ENCODE measurements around the gene SSMEM1. TPM values are rescaled to one million over a fixed set of nuclear protein-coding genes. Genes with fewer than 3 reads are reported as not detected.
"Not testable (repeated sequence)": the region's sequence is repeated elsewhere in the genome, so short reads cannot be mapped to it uniquely, and the experiment has no call there.

SSMEM1 gene
- total RNA-seq, 1 donor from 2014 or later, result not detected

GRCh38 chr7:130213828-130214227 is 6.2 kb downstream of the SSMEM1 start:
- DNase-seq, result no peak

- no peak for DNase-seq
These were observed 8.4 kb downstream of the SSMEM1 start for GRCh38 chr7:130216025-130216424.

- no peak for DNase-seq
These were observed 9.1 kb downstream of the SSMEM1 start for GRCh38 chr7:130216750-130217149.

- no peak for DNase-seq
These were observed 11.4 kb downstream of the SSMEM1 start for GRCh38 chr7:130218806-130219620.

GRCh38 chr7:130219871-130220270 is 12.2 kb downstream of the SSMEM1 start:
- no peak for DNase-seq

- no peak for DNase-seq
These were observed 14.1 kb downstream of the SSMEM1 start for GRCh38 chr7:130221746-130222145.

- DNase-seq, result no peak
These were observed 16.0 kb downstream of the SSMEM1 start for GRCh38 chr7:130223646-130224045.

GRCh38 chr7:130224210-130224609 is 16.6 kb downstream of the SSMEM1 start:
- no peak for DNase-seq

- DNase-seq, result not testable (repeated sequence)
These were observed 17.3 kb downstream of the SSMEM1 start for GRCh38 chr7:130224923-130225322.

- DNase-seq, result no peak
These were observed 18.7 kb downstream of the SSMEM1 start for GRCh38 chr7:130226333-130226732.

GRCh38 chr7:130227883-130228575 is 20.4 kb downstream of the SSMEM1 start:
- DNase-seq, result no peak

GRCh38 chr7:130228840-130229502 is 21.3 kb downstream of the SSMEM1 start:
- no peak for DNase-seq

GRCh38 chr7:130229981-130230380 is 22.3 kb downstream of the SSMEM1 start:
- DNase-seq, result not testable (repeated sequence)

- DNase-seq, result no peak
These were observed 24.1 kb downstream of the SSMEM1 start for GRCh38 chr7:130231792-130232191.

- no peak for DNase-seq
These were observed 24.5 kb downstream of the SSMEM1 start for GRCh38 chr7:130232209-130232608.

GRCh38 chr7:130234078-130234477 is 26.4 kb downstream of the SSMEM1 start:
- no peak for DNase-seq

- DNase-seq, result not testable (repeated sequence)
These were observed 28.7 kb downstream of the SSMEM1 start for GRCh38 chr7:130236361-130236760.

- no peak for DNase-seq
These were observed 32.6 kb downstream of the SSMEM1 start for GRCh38 chr7:130240240-130240639.

GRCh38 chr7:130242198-130243014 is 34.7 kb downstream of the SSMEM1 start:
- no peak for DNase-seq

- peak; percentile 48 for DNase-seq
These were observed 35.8 kb downstream of the SSMEM1 start for GRCh38 chr7:130243486-130243885.

- DNase-seq, result not testable (repeated sequence)
These were observed 38.8 kb downstream of the SSMEM1 start for GRCh38 chr7:130246491-130246890.

- not testable (repeated sequence) for DNase-seq
These were observed 41.2 kb downstream of the SSMEM1 start for GRCh38 chr7:130248842-130249241.

Data from skin of body (tissue), 2 donors.